ENCODE measurements around the gene PDZK1.
"Not testable (repeated sequence)": the region's sequence is repeated elsewhere in the genome, so short reads cannot be mapped to it uniquely, and the experiment has no call there.

GRCh38 chr1:145656245-145656943 is 50.8 kb downstream of the PDZK1 start:
- not testable (repeated sequence) for TF ChIP-seq CTCF, POLR2A (IDR thresholded peaks at IDR 0.05)
